Karpas-422 (cell line): ENCODE results near the gene SYT12. TPM values are rescaled to one million over a fixed set of nuclear protein-coding genes. Genes with fewer than 3 reads are reported as not detected.

Source experiments
- DNase-seq: peaks from one replicate; pipeline ENCODE4 v3.0.0-alpha.2; 2015
- H2AFZ ChIP-seq: fragments of 200-600 bp; sonication (generic); 2 replicates; pipeline ENCODE4 v1.6.1; 2014; ENCODE audit warnings: antibody characterized with exemption, low read length, mixed read lengths
- H3K27ac ChIP-seq: fragments of 200-600 bp; sonication (generic); 2 replicates; pipeline ENCODE4 v1.5.1; 2014; ENCODE audit warnings: mild to moderate bottlenecking, low read length, moderate library complexity
- H3K27me3 ChIP-seq: fragments of 200-600 bp; sonication (generic); 2 replicates; pipeline ENCODE4 v1.6.1; 2014; ENCODE audit warnings: low read length, mixed read lengths
- H3K36me3 ChIP-seq: fragments of 200-600 bp; sonication (generic); 2 replicates; pipeline ENCODE4 v1.6.1; 2014; ENCODE audit warnings: low read length, mixed read lengths; ENCODE audit not compliant: insufficient read depth
- H3K4me1 ChIP-seq: fragments of 200-600 bp; sonication (generic); 2 replicates; pipeline ENCODE4 v1.6.1; 2014; ENCODE audit warnings: mild to moderate bottlenecking, low read length, mixed read lengths
- H3K4me2 ChIP-seq: fragments of 200-600 bp; sonication (generic); 2 replicates; pipeline ENCODE4 v1.6.1; 2014; ENCODE audit warnings: low read length, low read depth, mild to moderate bottlenecking; ENCODE audit not compliant: poor library complexity, severe bottlenecking
- H3K4me3 ChIP-seq: fragments of 200-600 bp; sonication (generic); 2 replicates; pipeline ENCODE4 v1.5.1; 2014; ENCODE audit warnings: mild to moderate bottlenecking, antibody characterized with exemption, low read length, mixed read lengths
- H3K79me2 ChIP-seq: fragments of 200-600 bp; sonication (generic); 2 replicates; pipeline ENCODE4 v1.6.1; 2014; ENCODE audit warnings: mild to moderate bottlenecking, low read length, mixed read lengths
- H3K9ac ChIP-seq: fragments of 200-600 bp; sonication (generic); 2 replicates; pipeline ENCODE4 v1.6.0; 2014; ENCODE audit warnings: low read length
- H3K9me2 ChIP-seq: fragments of 200-600 bp; sonication (generic), shearing (Covaris generic); replicated peaks from 2 replicates; pipeline ENCODE4 v1.6.0; 2014; ENCODE audit warnings: mild to moderate bottlenecking, low read length, moderate library complexity; ENCODE audit not compliant: insufficient read depth
- H3K9me3 ChIP-seq: fragments of 300-700, 200-600 bp; sonication (generic); 2 replicates; pipeline ENCODE4 v1.6.1; 2014; ENCODE audit warnings: low read length, mixed read lengths
- H4K20me1 ChIP-seq: fragments of 200-600 bp; sonication (generic); 2 replicates; pipeline ENCODE4 v1.6.1; 2014; ENCODE audit warnings: mild to moderate bottlenecking, antibody characterized with exemption, low read length, low read depth; ENCODE audit not compliant: insufficient read depth
- total RNA-seq: library from RNA; depleted of rRNA; stranded (reverse); fragments of >200 nt; shearing (Covaris generic); gene quantifications from 2 replicates; pipeline ENCODE4 v1.2.3, GENCODE V29; 2014; ENCODE audit warnings: low replicate concordance

The SYT12 gene
- total RNA-seq, 1 experiment from 2014 or later: not detected

DNA sequence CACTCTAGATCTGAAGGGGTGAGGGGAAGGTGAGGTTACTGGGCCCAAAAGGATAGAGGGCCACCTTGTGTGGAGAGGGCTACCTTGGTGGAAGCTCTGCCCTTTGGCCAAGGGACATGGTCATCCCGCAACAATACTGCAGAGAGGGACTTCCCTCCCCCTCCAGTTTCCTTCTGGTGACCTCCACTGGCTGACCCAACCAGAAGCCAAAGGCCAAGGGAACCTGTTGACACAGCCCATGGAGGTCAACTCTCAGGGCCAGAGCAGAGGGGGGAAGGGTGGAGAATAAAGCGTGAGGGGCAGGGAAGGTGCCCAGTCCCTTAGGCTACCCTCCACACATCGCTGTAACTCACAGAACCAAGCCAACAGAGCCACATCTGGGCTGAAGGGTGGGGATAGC is 18.7 kb downstream of the SYT12 start:
- H3K36me3 ChIP-seq: no peaks in the 10 kb centered on the region
- no peaks in the 10 kb centered on the region for H3K27me3 ChIP-seq
- H3K4me2 ChIP-seq: no peak overlapping the region
- DNase-seq: no peak
- H3K9ac ChIP-seq: no peak overlapping the region
- H3K4me3 ChIP-seq: no peak overlapping the region
- H3K79me2 ChIP-seq: no peaks in the 10 kb centered on the region
- no peaks in the 10 kb centered on the region for H3K9me3 ChIP-seq
- H4K20me1 ChIP-seq: no peaks in the 10 kb centered on the region; the same call in 1 of the 2 replicates
- H3K9me2 ChIP-seq: no peaks in the 10 kb centered on the region
- H2AFZ ChIP-seq: no peak overlapping the region
- no peak overlapping the region for H3K27ac ChIP-seq
- H3K4me1 ChIP-seq: peaks cover 39% of the 10 kb centered on the region

DNA sequence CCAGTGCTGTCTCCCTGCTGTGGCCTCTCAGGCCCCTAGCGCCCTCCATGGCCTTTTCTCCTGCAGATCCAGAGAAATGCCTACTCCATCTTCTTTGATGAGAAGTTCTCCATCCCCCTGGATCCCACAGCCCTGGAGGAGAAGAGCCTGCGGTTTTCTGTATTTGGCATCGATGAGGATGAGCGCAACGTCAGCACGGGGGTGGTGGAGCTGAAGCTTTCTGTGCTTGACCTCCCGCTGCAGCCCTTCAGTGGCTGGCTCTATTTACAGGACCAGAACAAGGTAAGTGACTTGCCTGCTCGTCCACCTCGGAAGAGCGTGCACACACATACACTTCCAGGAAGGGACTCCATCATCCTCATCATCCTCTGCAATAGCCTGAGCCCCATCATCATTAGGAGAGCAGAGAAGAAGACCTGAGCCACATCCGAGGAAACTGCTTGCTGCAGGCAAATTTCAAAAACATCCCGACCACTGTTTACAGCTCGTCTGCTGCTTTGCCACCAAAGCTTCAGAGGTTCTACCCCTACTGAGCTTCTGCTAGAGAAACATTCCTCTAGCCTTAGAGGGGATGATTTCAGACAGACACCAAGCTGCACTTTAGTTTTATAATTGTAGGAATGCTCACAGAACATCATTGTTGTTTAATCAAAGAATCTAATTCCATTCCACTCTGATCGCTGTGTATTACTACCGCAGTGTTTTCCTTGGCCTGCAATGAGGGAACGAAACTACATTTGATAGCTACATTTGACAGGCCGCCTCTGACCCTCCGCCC is 20.8 kb downstream of the SYT12 start:
- H4K20me1 ChIP-seq: no peaks in the 10 kb centered on the region; the same call in 1 of the 2 replicates
- no peaks in the 10 kb centered on the region for H3K27me3 ChIP-seq
- H2AFZ ChIP-seq: no peak overlapping the region
- peaks cover 39% of the 10 kb centered on the region for H3K4me1 ChIP-seq
- H3K9me3 ChIP-seq: no peaks in the 10 kb centered on the region
- no peak for DNase-seq
- H3K36me3 ChIP-seq: no peaks in the 10 kb centered on the region
- no peak overlapping the region for H3K9ac ChIP-seq
- H3K4me2 ChIP-seq: no peak overlapping the region
- H3K9me2 ChIP-seq: no peaks in the 10 kb centered on the region
- H3K79me2 ChIP-seq: no peaks in the 10 kb centered on the region
- no peak overlapping the region for H3K27ac ChIP-seq
- H3K4me3 ChIP-seq: no peak overlapping the region

DNA sequence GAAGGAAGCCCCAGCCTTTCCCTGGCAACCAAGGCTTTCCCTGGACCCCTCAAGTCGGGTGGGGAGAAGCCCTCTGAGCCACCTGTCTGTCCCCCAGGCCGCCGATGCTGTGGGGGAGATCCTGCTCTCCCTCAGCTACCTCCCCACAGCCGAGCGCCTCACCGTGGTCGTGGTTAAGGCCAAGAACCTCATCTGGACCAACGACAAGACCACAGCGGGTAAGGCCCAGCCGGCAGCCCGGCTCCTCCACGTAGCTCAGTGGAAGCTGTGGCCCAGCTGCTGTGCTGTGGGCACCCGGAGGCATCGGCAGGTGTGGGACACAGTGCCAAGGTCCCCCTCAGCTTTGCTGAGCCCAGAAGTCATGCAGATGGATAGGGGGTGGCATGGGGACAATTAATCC is 21.6 kb downstream of the SYT12 start:
- no peak overlapping the region for H3K27ac ChIP-seq
- H3K9me3 ChIP-seq: no peaks in the 10 kb centered on the region
- H3K36me3 ChIP-seq: no peaks in the 10 kb centered on the region
- H3K9ac ChIP-seq: no peak overlapping the region
- no peak overlapping the region for H3K4me2 ChIP-seq
- H3K9me2 ChIP-seq: no peaks in the 10 kb centered on the region
- peaks cover 39% of the 10 kb centered on the region for H3K4me1 ChIP-seq
- H4K20me1 ChIP-seq: no peaks in the 10 kb centered on the region; the same call in 1 of the 2 replicates
- no peaks in the 10 kb centered on the region for H3K79me2 ChIP-seq
- H3K4me3 ChIP-seq: no peak overlapping the region
- peak; percentile 60 for DNase-seq
- no peaks in the 10 kb centered on the region for H3K27me3 ChIP-seq
- H2AFZ ChIP-seq: no peak overlapping the region

DNA sequence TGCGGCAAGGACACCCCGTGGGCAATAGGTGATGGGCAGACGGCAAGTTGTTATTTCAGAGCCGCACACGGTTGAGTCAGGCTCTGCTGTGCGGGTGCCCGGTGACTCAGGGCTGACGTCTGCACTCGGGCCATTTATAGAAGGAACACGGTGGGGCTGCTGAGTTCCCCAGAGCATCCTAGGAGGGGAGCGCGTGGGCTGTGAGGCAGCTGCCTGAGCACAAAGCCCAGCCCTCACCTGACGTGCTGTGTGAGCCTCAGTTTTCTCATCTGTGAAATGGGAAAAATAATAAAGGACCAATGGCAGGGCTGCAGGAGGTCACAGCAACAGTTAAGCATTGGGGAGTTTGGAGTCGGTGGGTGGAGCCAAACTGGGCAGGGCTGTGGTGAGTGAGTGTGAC is 22.4 kb downstream of the SYT12 start:
- Histone ChIP-seq H3K79me2 (no peaks in the 10 kb centered on the region), H4K20me1 (no peaks in the 10 kb centered on the region; the same call in 1 of the 2 replicates), H3K27ac (no peak overlapping the region), H3K4me3 (no peak overlapping the region), H3K9ac (no peak overlapping the region), H3K36me3 (no peaks in the 10 kb centered on the region), H3K9me3 (no peaks in the 10 kb centered on the region), H3K4me1 (peaks cover 39% of the 10 kb centered on the region), H3K27me3 (no peaks in the 10 kb centered on the region), H2AFZ (no peak overlapping the region), H3K4me2 (no peak overlapping the region), H3K9me2 (no peaks in the 10 kb centered on the region)
- peak; percentile 75 for DNase-seq

DNA sequence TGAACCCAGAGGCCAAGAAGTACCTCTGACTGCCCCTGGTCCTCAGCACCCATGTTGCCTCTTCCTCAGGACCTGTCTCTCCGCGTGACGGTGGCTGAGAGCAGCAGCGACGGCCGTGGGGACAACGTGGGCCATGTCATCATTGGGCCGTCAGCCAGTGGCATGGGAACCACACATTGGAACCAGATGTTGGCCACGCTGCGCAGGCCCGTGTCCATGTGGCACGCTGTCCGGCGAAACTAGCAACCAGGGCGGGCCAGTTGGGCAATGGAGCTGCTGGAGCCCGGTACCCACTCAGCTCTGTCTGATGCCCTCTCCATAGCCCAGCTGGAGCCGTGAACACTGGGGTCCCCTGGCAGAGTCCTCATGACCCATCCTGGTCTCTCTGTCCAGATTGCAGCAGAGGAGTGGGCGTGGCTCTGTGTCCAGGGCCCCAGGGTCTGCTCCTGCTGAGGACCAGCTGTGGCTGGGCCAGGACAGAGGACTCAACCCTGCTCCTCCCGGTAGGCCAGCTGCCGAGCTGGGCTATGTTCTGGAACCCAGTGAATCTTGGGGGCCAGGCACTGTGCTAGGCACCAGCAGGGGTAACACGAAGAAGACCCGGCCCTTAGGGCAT is 25.7 kb downstream of the SYT12 start:
- H3K4me1 ChIP-seq: peaks cover 27% of the 10 kb centered on the region
- H3K4me2 ChIP-seq: no peak overlapping the region
- DNase-seq: no peak
- H3K27ac ChIP-seq: no peak overlapping the region
- no peaks in the 10 kb centered on the region for H3K79me2 ChIP-seq
- no peaks in the 10 kb centered on the region for H3K9me3 ChIP-seq
- no peak overlapping the region for H3K9ac ChIP-seq
- no peaks in the 10 kb centered on the region for H3K27me3 ChIP-seq
- H3K4me3 ChIP-seq: no peak overlapping the region
- no peaks in the 10 kb centered on the region for H3K36me3 ChIP-seq
- H3K9me2 ChIP-seq: no peaks in the 10 kb centered on the region
- no peaks in the 10 kb centered on the region; the same call in 1 of the 2 replicates for H4K20me1 ChIP-seq
- no peak overlapping the region for H2AFZ ChIP-seq

DNA sequence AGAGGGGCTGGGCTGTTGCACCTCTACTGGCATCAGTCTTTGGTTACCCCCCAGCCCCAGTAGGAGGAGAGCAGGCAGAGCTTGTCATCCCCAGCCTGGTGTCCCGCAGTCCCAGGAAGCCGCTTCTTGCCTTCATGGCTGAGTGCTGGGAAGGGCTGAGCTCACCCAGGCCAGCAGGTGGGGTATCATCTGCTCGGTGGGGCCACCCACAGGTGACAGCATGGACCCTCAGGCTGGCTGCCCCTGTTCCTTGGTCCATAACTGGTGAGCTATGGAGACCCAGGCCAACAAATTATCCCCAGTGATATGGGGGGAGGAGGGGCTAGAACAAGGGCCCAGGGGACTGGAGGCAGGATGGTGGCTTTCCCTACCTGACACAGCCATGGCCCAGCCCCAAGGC is 27.2 kb downstream of the SYT12 start:
- Histone ChIP-seq H3K4me1 (peaks cover 12% of the 10 kb centered on the region), H3K9me3 (no peaks in the 10 kb centered on the region), H4K20me1 (no peaks in the 10 kb centered on the region; the same call in 1 of the 2 replicates), H3K36me3 (no peaks in the 10 kb centered on the region), H3K27me3 (no peaks in the 10 kb centered on the region), H3K27ac (no peak overlapping the region), H3K9me2 (no peaks in the 10 kb centered on the region), H3K79me2 (no peaks in the 10 kb centered on the region), H3K9ac (no peak overlapping the region), H2AFZ (no peak overlapping the region), H3K4me3 (no peak overlapping the region), H3K4me2 (no peak overlapping the region)
- no peak for DNase-seq

DNA sequence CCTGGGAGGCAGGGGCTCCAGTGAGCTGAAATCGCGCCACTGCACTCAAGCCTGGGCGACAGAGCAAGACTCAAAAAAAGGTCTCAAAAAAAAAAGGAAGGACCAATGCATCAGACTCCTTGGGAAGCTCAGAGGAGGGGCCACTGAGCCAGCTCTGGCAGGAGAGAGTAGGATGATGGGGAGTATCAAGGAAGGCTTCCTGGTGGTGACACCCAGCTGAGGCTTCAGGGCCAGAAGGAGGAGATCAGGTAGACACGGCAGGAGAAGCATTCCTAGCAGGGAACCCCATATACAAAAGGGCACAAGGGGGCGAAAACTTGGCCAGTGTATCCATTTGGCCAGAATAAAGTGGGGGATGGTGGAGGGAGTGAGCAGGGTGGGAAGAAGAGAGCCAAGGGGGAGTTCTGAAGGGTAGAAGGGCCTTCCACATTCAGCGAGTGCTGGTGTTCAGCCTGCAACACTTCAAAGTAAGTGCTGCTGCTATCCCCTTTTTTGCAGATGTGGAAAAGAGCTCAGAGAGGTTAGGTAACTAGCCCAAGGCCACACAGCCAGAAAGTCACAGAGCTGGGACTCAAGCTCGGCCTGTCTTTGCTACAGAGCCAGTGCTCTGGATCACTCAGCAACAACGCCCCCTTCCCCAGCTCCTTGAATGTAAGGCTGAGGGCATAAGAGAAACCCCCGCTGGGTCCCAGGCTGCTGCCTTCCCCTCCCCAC is 28.4 kb downstream of the SYT12 start:
- H3K79me2 ChIP-seq: no peaks in the 10 kb centered on the region
- H3K4me3 ChIP-seq: no peak overlapping the region

DNA sequence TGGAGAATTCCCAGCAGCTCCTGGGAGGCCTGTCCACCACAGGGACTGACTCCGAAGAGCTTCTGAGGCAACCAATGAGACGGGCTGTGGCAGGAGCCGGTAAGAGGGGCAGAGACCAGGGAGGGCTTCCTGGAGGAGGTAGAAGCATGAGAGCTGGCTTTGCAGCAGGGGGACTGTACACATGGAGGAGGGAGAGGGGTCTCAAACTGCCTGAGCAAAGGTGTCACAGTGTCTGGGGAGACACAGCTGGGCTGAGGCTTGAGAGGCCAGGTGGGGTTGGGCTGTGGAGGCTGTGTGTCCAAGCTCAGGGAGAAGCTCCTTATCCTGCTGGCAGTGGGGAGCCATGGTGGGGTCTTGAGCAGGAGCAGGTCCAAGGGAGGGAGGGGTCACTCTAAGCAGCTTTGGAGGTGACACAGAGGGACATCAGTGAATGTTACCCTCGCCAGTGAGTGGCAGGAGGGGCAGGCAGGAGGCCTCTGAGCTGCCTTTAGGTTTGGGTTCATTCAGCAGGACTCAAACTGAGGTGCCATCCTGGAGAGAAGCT is 29.1 kb downstream of the SYT12 start:
- no peaks in the 10 kb centered on the region for H3K27me3 ChIP-seq
- DNase-seq: no peak

More for the DNA sequence above, 28.4 kb downstream of the SYT12 start:
- Histone ChIP-seq H2AFZ (no peak overlapping the region), H3K4me2 (no peak overlapping the region), H3K36me3 (no peaks in the 10 kb centered on the region), H3K4me1 (peaks cover 6% of the 10 kb centered on the region), H3K9ac (no peak overlapping the region), H3K9me3 (no peaks in the 10 kb centered on the region), H3K27me3 (no peaks in the 10 kb centered on the region), H3K9me2 (no peaks in the 10 kb centered on the region), H4K20me1 (no peaks in the 10 kb centered on the region), H3K27ac (no peak overlapping the region)
- no peak for DNase-seq

More for the DNA sequence above, 29.1 kb downstream of the SYT12 start:
- Histone ChIP-seq H3K4me2 (no peak overlapping the region), H3K36me3 (no peaks in the 10 kb centered on the region), H2AFZ (no peak overlapping the region), H3K9me3 (no peaks in the 10 kb centered on the region), H3K79me2 (no peaks in the 10 kb centered on the region), H3K4me3 (no peak overlapping the region), H3K9ac (no peak overlapping the region), H3K27ac (no peak overlapping the region), H3K9me2 (no peaks in the 10 kb centered on the region), H3K4me1 (no peaks in the 10 kb centered on the region), H4K20me1 (no peaks in the 10 kb centered on the region)
